ENCODE data around the gene A1BG.

A1BG gene

GRCh38 chr19:58334691-58335249 lies 18.5 kb downstream of the A1BG start:
- DNase-seq, result no peak

GRCh38 chr19:58332697-58333096 lies 20.6 kb downstream of the A1BG start:
- no peak for DNase-seq

GRCh38 chr19:58330458-58330857 lies 22.8 kb downstream of the A1BG start:
- DNase-seq, result no peak

GRCh38 chr19:58328999-58329398 lies 24.3 kb downstream of the A1BG start:
- peak; percentile 47 to 49 for DNase-seq

GRCh38 chr19:58326914-58327726 lies 26.2 kb downstream of the A1BG start, which contains the start of gene ZSCAN22:
Gene ZSCAN22, plus strand, starts transcription at chr19:58326994. Its CDS starts 7,809 bp downstream, at chr19:58334803.
- DNase-seq, result peak; percentile 94

- no peak for DNase-seq
Measured at GRCh38 chr19:58326501-58326913, 26.8 kb downstream of the A1BG start.

GRCh38 chr19:58325311-58326022 lies 27.8 kb downstream of the A1BG start:
- no peak for DNase-seq

GRCh38 chr19:58319241-58319640 lies 34.1 kb downstream of the A1BG start:
- DNase-seq, result no peak

- DNase-seq, result no peak
Measured at GRCh38 chr19:58318297-58318696, 35.0 kb downstream of the A1BG start.

- no peak for DNase-seq
Measured at GRCh38 chr19:58317476-58318072, 35.7 kb downstream of the A1BG start.

- no peak for DNase-seq
Measured at GRCh38 chr19:58315580-58315979, 37.7 kb downstream of the A1BG start.

GRCh38 chr19:58311345-58311865 lies 41.9 kb downstream of the A1BG start:
- DNase-seq, result no peak

- DNase-seq, result peak in 1 of 2 experiments; percentile 38
Measured at GRCh38 chr19:58310685-58311084, 42.6 kb downstream of the A1BG start.

GRCh38 chr19:58307736-58308135 lies 45.6 kb downstream of the A1BG start:
- no peak for DNase-seq

- no peak for DNase-seq
Measured at GRCh38 chr19:58305932-58306323, 47.4 kb downstream of the A1BG start.

GRCh38 chr19:58305065-58305931 lies 48.0 kb downstream of the A1BG start, which contains the start of gene ERVK3-1:
Gene ERVK3-1, plus strand, starts transcription at chr19:58305377. Its CDS starts 6,792 bp downstream, at chr19:58312169.
- DNase-seq, result peak; percentile 92 to 94

GRCh38 chr19:58304748-58305064 lies 48.6 kb downstream of the A1BG start:
- DNase-seq, result no peak

- no peak for DNase-seq
Measured at GRCh38 chr19:58304255-58304654, 49.0 kb downstream of the A1BG start.

GRCh38 chr19:58300620-58301019 lies 52.7 kb downstream of the A1BG start:
- DNase-seq, result no peak

- DNase-seq, result no peak
Measured at GRCh38 chr19:58296104-58296503, 57.2 kb downstream of the A1BG start.
